Measurements from ENCODE around the gene GATAD2A. TPM values are rescaled to one million over a fixed set of nuclear protein-coding genes. Genes with fewer than 3 reads are reported as not detected.
"Not testable (repeated sequence)": the region's sequence is repeated elsewhere in the genome, so short reads cannot be mapped to it uniquely, and the experiment has no call there.

The GATAD2A gene
- total RNA-seq, 2 experiments from 2014 or later: 180 TPM

DNA sequence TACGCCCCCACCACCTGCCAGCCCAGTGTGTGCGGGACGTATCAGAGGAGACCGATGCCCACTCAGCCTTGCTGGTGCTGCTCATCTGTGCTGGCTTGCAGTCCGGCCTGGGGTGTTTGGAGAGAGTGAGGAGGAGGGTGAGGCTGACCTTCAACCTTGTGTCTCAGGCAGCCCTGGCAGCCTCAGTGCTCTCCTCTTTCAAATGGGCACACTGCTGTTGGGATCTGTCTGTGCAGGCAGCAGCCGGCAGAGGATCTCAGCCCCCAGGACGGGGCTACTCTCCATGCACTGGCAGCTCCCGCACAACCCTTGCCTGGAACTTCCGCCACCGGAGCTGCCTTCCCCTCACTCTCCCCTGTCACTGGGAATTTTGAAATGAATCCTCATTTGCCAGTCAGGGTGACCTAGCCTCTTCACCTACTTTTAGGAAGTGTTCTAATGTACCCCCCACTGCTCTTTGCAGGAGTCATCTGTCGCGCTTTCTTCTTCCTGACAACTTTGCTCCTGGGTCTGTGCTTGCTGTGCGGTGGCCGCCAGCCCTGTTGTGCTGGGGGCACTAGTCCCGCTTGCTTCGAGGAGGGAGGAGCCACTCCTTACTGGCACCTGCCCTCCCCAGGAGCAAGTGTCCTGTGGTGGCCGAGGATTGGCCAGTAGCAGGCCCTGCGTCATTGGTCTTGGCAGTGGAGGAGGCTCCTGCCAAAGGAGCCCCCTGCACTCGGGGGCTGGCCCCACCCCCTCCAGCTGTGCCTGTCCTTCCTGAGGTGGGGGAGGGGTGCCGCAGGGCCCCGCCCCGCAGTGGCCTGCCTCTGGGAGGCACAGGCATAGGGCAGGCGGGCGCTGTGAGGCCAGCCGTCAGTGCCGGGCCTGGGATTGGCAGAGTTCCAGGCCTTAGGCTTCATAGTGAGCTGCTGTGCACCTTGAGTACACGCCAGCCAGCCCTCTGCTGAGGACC lies 56.5 kb downstream of the GATAD2A start:
- DNase-seq (peak; percentile 50), ATAC-seq (no peak)
- Mint-ChIP-seq H3K9me3 (ENCODE audit: insufficient read depth) (peaks cover 8% of the 10 kb centered on the region), H3K27ac (peak overlapping the region; percentile 99), H3K4me3 (peak overlapping the region; percentile 64), H3K4me1 (ENCODE audit: low read depth) (peaks cover 88% of the 10 kb centered on the region), H3K27me3 (ENCODE audit: low read depth) (no peaks in the 10 kb centered on the region), H3K36me3 (ENCODE audit: low read depth) (peaks cover 58% of the 10 kb centered on the region)
- ChIA-PET CTCF (interaction anchor here (1.4 kb wide), 1 partner anchor 18 kb away, joined by 4 read pairs; no protein-coding TSS in a partner anchor), POLR2A (interaction anchor here (1.0 to 1.2 kb wide), 2 partner anchors 27 to 76 kb away, joined by 3 to 4 read pairs; no protein-coding TSS in a partner anchor)

GRCh38 chr19:19463348-19464117 lies 58.1 kb downstream of the GATAD2A start:
- H3K27ac Mint-ChIP-seq: peak overlapping the region; percentile 77
- peaks cover 65% of the 10 kb centered on the region for H3K36me3 Mint-ChIP-seq (ENCODE audit: low read depth)
- CTCF ChIA-PET: no interaction called here
- H3K4me3 Mint-ChIP-seq: no peak overlapping the region
- H3K27me3 Mint-ChIP-seq (ENCODE audit: low read depth): no peaks in the 10 kb centered on the region
- peaks cover 22% of the 10 kb centered on the region for H3K9me3 Mint-ChIP-seq (ENCODE audit: insufficient read depth)
- DNase-seq: no peak
- peaks cover 76% of the 10 kb centered on the region for H3K4me1 Mint-ChIP-seq (ENCODE audit: low read depth)
- ATAC-seq: no peak
- POLR2A ChIA-PET: no interaction called here

GRCh38 chr19:19464339-19465098 lies 59.0 kb downstream of the GATAD2A start:
- peak overlapping the region; percentile 19 for H3K27ac Mint-ChIP-seq
- no peaks in the 10 kb centered on the region for H3K27me3 Mint-ChIP-seq (ENCODE audit: low read depth)
- H3K9me3 Mint-ChIP-seq (ENCODE audit: insufficient read depth): peaks cover 25% of the 10 kb centered on the region
- ChIA-PET POLR2A (no interaction called here), CTCF (no interaction called here)
- ATAC-seq (no peak), DNase-seq (no peak)
- H3K4me1 Mint-ChIP-seq (ENCODE audit: low read depth): peaks cover 67% of the 10 kb centered on the region
- H3K36me3 Mint-ChIP-seq (ENCODE audit: low read depth): peaks cover 68% of the 10 kb centered on the region
- no peak overlapping the region for H3K4me3 Mint-ChIP-seq

DNA sequence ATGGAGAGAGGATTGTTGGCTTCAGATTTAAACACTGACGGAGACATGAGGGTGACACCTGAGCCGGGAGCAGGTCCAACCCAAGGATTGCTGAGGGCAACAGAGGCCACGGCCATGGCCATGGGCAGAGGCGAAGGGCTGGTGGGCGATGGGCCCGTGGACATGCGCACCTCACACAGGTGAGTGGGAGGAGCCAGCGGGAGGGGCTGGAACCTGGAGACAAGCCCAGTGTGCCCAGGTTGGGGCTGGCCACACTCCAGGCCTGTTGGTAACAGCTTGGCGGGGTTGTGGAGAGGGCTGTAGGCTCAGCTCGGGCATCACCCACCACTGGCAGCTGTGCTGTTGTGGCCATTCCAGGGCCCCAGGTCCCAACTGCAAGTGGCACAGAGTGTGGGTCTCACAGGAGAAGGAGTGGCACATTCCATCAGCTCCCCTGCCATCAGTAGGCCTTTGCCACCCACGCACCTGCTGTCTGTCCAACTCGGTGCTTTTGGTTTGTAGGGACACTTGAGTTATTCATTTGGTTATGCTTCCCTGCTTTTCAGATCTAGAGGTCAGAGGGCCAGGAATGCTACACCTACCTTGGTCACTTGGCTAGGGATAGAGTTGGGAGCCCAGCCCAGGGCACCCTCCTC lies 60.1 kb downstream of the GATAD2A start:
- Mint-ChIP-seq H3K4me3 (no peak overlapping the region), H3K4me1 (ENCODE audit: low read depth) (peaks cover 59% of the 10 kb centered on the region), H3K36me3 (ENCODE audit: low read depth) (peaks cover 74% of the 10 kb centered on the region), H3K9me3 (ENCODE audit: insufficient read depth) (peaks cover 25% of the 10 kb centered on the region), H3K27ac (peak overlapping the region; percentile 50), H3K27me3 (ENCODE audit: low read depth) (no peaks in the 10 kb centered on the region)
- ChIA-PET POLR2A (no interaction called here), CTCF (interaction anchor here (1.0 kb wide), 1 partner anchor 25 kb away, joined by 3 read pairs; no protein-coding TSS in a partner anchor)
- ATAC-seq: no peak
- DNase-seq: no peak

GRCh38 chr19:19466201-19466600 lies 60.7 kb downstream of the GATAD2A start:
- ChIA-PET POLR2A (no interaction called here), CTCF (interaction anchor here (1.0 to 1.5 kb wide), 2 partner anchors 25 to 81 kb away, joined by 3 read pairs; no protein-coding TSS in a partner anchor)
- Mint-ChIP-seq H3K9me3 (ENCODE audit: insufficient read depth) (peaks cover 25% of the 10 kb centered on the region), H3K4me1 (ENCODE audit: low read depth) (peaks cover 58% of the 10 kb centered on the region), H3K4me3 (no peak overlapping the region), H3K27me3 (ENCODE audit: low read depth) (no peaks in the 10 kb centered on the region), H3K27ac (peak overlapping the region; percentile 50), H3K36me3 (ENCODE audit: low read depth) (peaks cover 73% of the 10 kb centered on the region)
- ATAC-seq (no peak), DNase-seq (no peak)

- ATAC-seq (no peak), DNase-seq (no peak)
- Mint-ChIP-seq H3K27me3 (ENCODE audit: low read depth) (no peaks in the 10 kb centered on the region), H3K9me3 (ENCODE audit: insufficient read depth) (peaks cover 25% of the 10 kb centered on the region), H3K4me1 (ENCODE audit: low read depth) (peaks cover 58% of the 10 kb centered on the region), H3K4me3 (no peak overlapping the region), H3K36me3 (ENCODE audit: low read depth) (peaks cover 78% of the 10 kb centered on the region), H3K27ac (peak overlapping the region; percentile 54)
- ChIA-PET POLR2A (interaction anchor here (1.2 to 1.5 kb wide), 2 partner anchors 9 to 11 kb away, joined by 4 to 5 read pairs; no protein-coding TSS in a partner anchor), CTCF (interaction anchor here (1.7 kb wide), 1 partner anchor 61 kb away, joined by 4 read pairs; no protein-coding TSS in a partner anchor)
Observed at GRCh38 chr19:19468424-19469050, 63.1 kb downstream of the GATAD2A start.

DNA sequence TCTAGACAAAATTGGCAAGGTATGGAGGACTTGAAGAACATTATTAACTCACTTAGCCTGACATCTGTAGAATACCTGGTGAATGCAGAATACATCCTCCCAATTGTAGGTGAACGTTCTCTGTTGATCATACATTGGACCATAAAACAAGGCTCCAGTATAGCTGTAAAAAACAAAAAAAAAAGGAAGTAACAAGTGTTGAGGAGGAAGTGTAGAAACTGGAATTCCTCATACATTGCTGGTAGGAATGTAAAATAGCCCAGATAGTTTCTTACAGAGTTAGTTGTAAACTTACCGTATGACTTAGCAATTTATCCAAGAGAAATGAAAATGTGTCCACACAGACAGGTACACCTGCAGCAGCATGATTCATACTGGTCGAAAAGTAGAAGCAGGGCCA lies 65.1 kb downstream of the GATAD2A start:
- Mint-ChIP-seq H3K4me3 (no peak overlapping the region), H3K27me3 (ENCODE audit: low read depth) (no peaks in the 10 kb centered on the region), H3K36me3 (ENCODE audit: low read depth) (peaks cover 73% of the 10 kb centered on the region), H3K4me1 (ENCODE audit: low read depth) (peaks cover 61% of the 10 kb centered on the region), H3K27ac (peak overlapping the region; percentile 45), H3K9me3 (ENCODE audit: insufficient read depth) (peaks cover 25% of the 10 kb centered on the region)
- CTCF ChIA-PET: no interaction called here
- ATAC-seq (no peak), DNase-seq (no peak)
- POLR2A ChIA-PET: interaction anchor here (0.7 kb wide), 1 partner anchor 11 kb away, joined by 3 read pairs; no protein-coding TSS in a partner anchor

DNA sequence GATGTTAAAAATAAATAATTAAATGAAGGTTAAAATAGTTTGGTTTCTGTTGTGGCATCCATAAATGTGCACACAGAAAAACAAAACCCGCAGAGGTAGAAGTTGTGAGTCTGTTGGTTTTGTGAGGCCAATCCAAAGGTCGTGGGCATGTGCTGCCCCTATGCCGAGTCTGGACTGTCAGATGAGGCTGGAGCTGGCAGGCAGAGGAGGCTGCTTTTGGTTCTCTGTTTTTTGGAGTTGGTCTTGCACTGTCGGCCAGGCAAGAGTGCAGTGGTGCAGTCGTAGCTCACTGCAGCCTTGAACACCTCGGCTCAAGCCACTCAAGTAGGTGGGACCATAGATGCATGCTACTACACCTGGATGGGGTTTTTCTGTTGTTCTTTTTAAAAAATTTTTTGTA lies 66.2 kb downstream of the GATAD2A start:
- ATAC-seq: no peak
- no peak for DNase-seq
- H3K4me1 Mint-ChIP-seq (ENCODE audit: low read depth): peaks cover 60% of the 10 kb centered on the region
- ChIA-PET POLR2A (interaction anchor here (0.6 kb wide), 1 partner anchor 40 kb away, joined by 3 read pairs; no protein-coding TSS in a partner anchor), CTCF (interaction anchor here (1.7 kb wide), 1 partner anchor 18 kb away, joined by 8 read pairs; no protein-coding TSS in a partner anchor)
- peak overlapping the region; percentile 43 for H3K27ac Mint-ChIP-seq
- H3K4me3 Mint-ChIP-seq: no peak overlapping the region
- no peaks in the 10 kb centered on the region for H3K27me3 Mint-ChIP-seq (ENCODE audit: low read depth)
- H3K36me3 Mint-ChIP-seq (ENCODE audit: low read depth): peaks cover 69% of the 10 kb centered on the region
- peaks cover 19% of the 10 kb centered on the region for H3K9me3 Mint-ChIP-seq (ENCODE audit: insufficient read depth)

- POLR2A ChIA-PET; H3K4me3 Mint-ChIP-seq; DNase-seq; H3K27me3 Mint-ChIP-seq (ENCODE audit: low read depth); ATAC-seq: not testable (repeated sequence)
- peaks cover 62% of the 10 kb centered on the region for H3K4me1 Mint-ChIP-seq (ENCODE audit: low read depth)
- peaks cover 67% of the 10 kb centered on the region for H3K36me3 Mint-ChIP-seq (ENCODE audit: low read depth)
- peaks cover 17% of the 10 kb centered on the region for H3K9me3 Mint-ChIP-seq (ENCODE audit: insufficient read depth)
- CTCF ChIA-PET: interaction anchor here (1.7 kb wide), 1 partner anchor 18 kb away, joined by 8 read pairs; no protein-coding TSS in a partner anchor
- peak overlapping the region; percentile 49 for H3K27ac Mint-ChIP-seq
Observed at GRCh38 chr19:19472106-19472505, 66.6 kb downstream of the GATAD2A start.

DNA sequence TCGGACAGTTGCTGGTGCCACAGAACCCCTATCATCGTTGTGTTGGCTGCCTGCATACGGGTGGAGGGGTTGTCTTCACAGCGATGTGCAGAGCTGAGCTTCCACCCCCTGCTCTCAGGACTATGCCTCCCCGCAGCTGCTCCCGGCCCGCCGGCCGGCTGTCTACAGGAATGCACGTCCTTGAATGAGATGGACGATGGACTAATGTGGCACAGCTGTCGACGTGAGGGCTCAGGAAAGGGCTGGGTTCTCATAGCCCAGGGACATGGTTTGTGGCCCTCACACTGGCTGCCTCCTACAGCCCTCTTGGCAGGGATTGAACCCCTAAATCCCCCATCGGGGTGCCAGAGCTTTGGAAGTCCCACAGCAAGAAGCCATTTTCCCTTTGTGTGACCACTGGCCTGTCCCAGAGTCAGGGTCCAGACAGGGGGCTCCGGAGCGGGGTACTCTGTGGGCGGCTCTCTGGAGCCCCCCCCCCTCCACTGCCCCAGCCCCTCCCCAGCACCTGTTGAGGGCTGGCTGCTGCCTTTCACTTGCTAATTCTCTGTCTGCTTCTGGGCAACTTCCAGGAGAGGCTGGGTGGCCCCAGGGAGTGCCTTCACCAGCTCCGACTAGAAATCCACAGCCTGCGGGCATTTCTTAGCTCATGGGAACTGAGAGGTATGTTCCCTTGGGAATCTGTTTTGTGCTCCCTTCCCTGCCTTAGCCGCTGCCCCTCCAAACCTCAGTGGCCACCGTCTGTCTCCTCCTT lies 69.7 kb downstream of the GATAD2A start:
- ChIA-PET POLR2A (no interaction called here), CTCF (interaction anchor here (1.0 to 2.6 kb wide), 3 partner anchors 14 to 108 kb away, joined by 3 to 13 read pairs (median 4); no protein-coding TSS in a partner anchor)
- Mint-ChIP-seq H3K4me1 (ENCODE audit: low read depth) (peaks cover 79% of the 10 kb centered on the region), H3K9me3 (ENCODE audit: insufficient read depth) (no peaks in the 10 kb centered on the region), H3K36me3 (ENCODE audit: low read depth) (peaks cover 56% of the 10 kb centered on the region), H3K27me3 (ENCODE audit: low read depth) (no peaks in the 10 kb centered on the region), H3K4me3 (no peak overlapping the region), H3K27ac (peak overlapping the region; percentile 75)
- ATAC-seq (no peak), DNase-seq (no peak)
